ENCODE results near the gene OTOP1.
"Not testable (repeated sequence)": the region's sequence is repeated elsewhere in the genome, so short reads cannot be mapped to it uniquely, and the experiment has no call there.

Gene OTOP1

DNA sequence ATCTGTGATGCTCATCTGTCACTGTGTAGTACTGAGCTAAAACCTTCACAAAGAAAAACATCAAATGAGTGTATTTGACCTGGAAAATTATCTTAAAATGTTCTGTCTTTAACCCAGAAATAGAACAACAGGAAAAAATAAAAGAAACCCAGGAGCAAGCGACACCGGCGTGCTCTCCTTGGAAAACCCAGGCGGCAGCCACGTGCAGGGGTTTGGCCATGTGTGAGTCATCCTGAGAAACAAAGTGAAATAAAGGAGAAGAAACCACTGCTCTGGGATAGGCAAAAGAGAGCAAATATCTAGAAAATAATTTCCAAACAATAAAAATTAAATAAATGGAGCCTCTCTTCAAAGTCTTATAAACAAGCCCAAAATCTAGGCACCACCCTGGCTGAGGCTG is 41.3 kb upstream of the OTOP1 start:
- Histone ChIP-seq H3K4me3 (ENCODE audit: insufficient read length, low read depth) (no peak overlapping the region), H3K9ac (ENCODE audit: insufficient read length, low read depth) (no peak overlapping the region), H3K4me1 (ENCODE audit: insufficient read depth, insufficient read length) (no peaks in the 10 kb centered on the region), H3K27me3 (ENCODE audit: insufficient read depth, insufficient read length) (no peaks in the 10 kb centered on the region), H3K36me3 (ENCODE audit: insufficient read depth, insufficient read length, low read length) (peaks cover 58% of the 10 kb centered on the region), H3K9me3 (ENCODE audit: insufficient read depth, low read length) (peaks cover 8% of the 10 kb centered on the region; the same call in 1 of the 2 replicates)
- TF ChIP-seq ZNF274 (IDR thresholded peaks at IDR 0.05; ENCODE audit: low read depth, low read length) (no peak), YY1 (IDR thresholded peaks at IDR 0.05; ENCODE audit: insufficient read depth, insufficient read length) (no peak), SUZ12 (IDR thresholded peaks at IDR 0.05; ENCODE audit: extremely low read depth, insufficient read depth, insufficient read length) (no peak)
- DNase-seq (ENCODE audit: low read depth, low spot score), result no peak

DNA sequence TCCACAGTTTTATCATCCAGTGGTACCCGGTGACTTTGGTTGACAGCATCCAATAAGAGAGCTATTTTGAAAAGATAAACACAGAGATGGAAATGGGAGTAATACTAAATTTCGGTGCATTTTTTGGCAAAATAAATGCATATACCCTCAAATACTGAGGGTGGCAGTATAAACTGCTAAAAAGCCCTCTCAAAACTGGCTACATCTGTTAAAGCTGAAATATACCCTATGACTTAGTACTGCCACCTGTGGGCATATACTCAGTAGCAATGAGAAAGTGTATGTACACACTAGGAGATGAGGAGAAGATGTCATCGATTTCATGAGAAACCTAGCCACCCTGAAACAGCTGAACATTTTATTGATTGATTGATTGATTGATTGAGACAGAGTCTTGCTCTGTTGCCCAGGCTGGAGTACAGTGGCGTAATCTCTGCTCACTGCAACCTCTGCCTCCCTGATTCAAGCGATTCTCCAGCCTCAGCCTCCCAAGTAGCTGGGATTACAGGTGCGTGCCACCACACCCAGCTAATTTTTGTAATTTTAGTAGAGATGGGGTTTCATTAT is 33.5 kb upstream of the OTOP1 start:
- no peak for TF ChIP-seq ZNF274 (IDR thresholded peaks at IDR 0.05; ENCODE audit: low read depth, low read length)
- TF ChIP-seq YY1 (IDR thresholded peaks at IDR 0.05; ENCODE audit: insufficient read depth, insufficient read length), result no peak
- TF ChIP-seq SUZ12 (IDR thresholded peaks at IDR 0.05; ENCODE audit: extremely low read depth, insufficient read depth, insufficient read length), result no peak

DNA sequence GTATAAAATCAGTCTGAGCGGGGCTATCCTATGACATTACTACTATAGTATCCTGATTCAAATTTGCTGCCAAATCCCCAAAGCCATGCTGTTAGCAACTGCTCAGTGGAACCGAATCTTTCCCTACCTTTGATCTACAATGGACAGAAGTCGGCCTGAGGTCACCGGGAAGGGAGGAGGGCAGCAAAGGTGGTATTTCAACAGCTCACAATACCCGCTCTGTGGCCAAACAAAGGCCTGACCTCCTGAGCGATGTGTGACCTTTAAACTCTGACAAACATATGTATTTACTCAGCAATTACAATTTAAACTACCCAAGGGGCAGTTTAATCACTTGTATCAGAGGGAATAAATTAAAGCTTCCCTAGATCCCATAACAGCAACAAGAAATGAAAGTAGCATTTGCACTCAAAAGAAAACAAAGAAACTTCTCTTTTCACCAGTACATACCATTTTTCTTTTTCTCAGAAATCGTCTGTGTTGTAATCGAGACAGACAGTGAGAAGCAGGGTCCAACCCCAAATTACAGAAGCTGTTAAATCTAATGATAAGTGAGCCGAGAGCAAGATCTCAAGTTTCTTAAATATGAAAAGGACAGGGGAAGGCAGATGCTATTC is 32.9 kb upstream of the OTOP1 start:
- DNase-seq (ENCODE audit: low read depth, low spot score), result no peak
- Histone ChIP-seq H3K9me3 (ENCODE audit: insufficient read depth, low read length) (no peaks in the 10 kb centered on the region), H3K4me3 (ENCODE audit: insufficient read length, low read depth) (no peak overlapping the region), H3K36me3 (ENCODE audit: insufficient read depth, insufficient read length, low read length) (no peaks in the 10 kb centered on the region), H3K9ac (ENCODE audit: insufficient read length, low read depth) (peak overlapping the region; percentile 3), H3K27me3 (ENCODE audit: insufficient read depth, insufficient read length) (no peaks in the 10 kb centered on the region), H3K4me1 (ENCODE audit: insufficient read depth, insufficient read length) (peaks cover 9% of the 10 kb centered on the region)
- no peak for TF ChIP-seq YY1 (IDR thresholded peaks at IDR 0.05; ENCODE audit: insufficient read depth, insufficient read length)
- TF ChIP-seq ZNF274 (IDR thresholded peaks at IDR 0.05; ENCODE audit: low read depth, low read length), result no peak
- TF ChIP-seq SUZ12 (IDR thresholded peaks at IDR 0.05; ENCODE audit: extremely low read depth, insufficient read depth, insufficient read length), result no peak

More for the DNA sequence above, 33.5 kb upstream of the OTOP1 start:
- no peak for DNase-seq (ENCODE audit: low read depth, low spot score)
- Histone ChIP-seq H3K36me3 (ENCODE audit: insufficient read depth, insufficient read length, low read length) (no peaks in the 10 kb centered on the region), H3K4me1 (ENCODE audit: insufficient read depth, insufficient read length) (peaks cover 9% of the 10 kb centered on the region), H3K27me3 (ENCODE audit: insufficient read depth, insufficient read length) (no peaks in the 10 kb centered on the region), H3K9me3 (ENCODE audit: insufficient read depth, low read length) (no peaks in the 10 kb centered on the region), H3K9ac (ENCODE audit: insufficient read length, low read depth) (no peak overlapping the region), H3K4me3 (ENCODE audit: insufficient read length, low read depth) (no peak overlapping the region)

- not testable (repeated sequence) for H3K9ac ChIP-seq (ENCODE audit: insufficient read length, low read depth); H3K27me3 ChIP-seq (ENCODE audit: insufficient read depth, insufficient read length)
Measured at GRCh38 chr4:4257705-4258104, 31.0 kb upstream of the OTOP1 start.

GRCh38 chr4:4256799-4257198 is 30.1 kb upstream of the OTOP1 start:
- H3K9me3 ChIP-seq (ENCODE audit: insufficient read depth, low read length), result no peaks in the 10 kb centered on the region
- H3K36me3 ChIP-seq (ENCODE audit: insufficient read depth, insufficient read length, low read length), result no peaks in the 10 kb centered on the region
- DNase-seq (ENCODE audit: low read depth, low spot score), result no peak
- H3K4me1 ChIP-seq (ENCODE audit: insufficient read depth, insufficient read length), result peaks cover 9% of the 10 kb centered on the region
- H3K9ac ChIP-seq (ENCODE audit: insufficient read length, low read depth), result no peak overlapping the region
- H3K27me3 ChIP-seq (ENCODE audit: insufficient read depth, insufficient read length), result no peaks in the 10 kb centered on the region
- H3K4me3 ChIP-seq (ENCODE audit: insufficient read length, low read depth), result no peak overlapping the region
- TF ChIP-seq ZNF274 (IDR thresholded peaks at IDR 0.05; ENCODE audit: low read depth, low read length) (no peak), SUZ12 (IDR thresholded peaks at IDR 0.05; ENCODE audit: extremely low read depth, insufficient read depth, insufficient read length) (no peak), YY1 (IDR thresholded peaks at IDR 0.05; ENCODE audit: insufficient read depth, insufficient read length) (no peak)

More at GRCh38 chr4:4257705-4258104, 31.0 kb upstream of the OTOP1 start:
- H3K9me3 ChIP-seq (ENCODE audit: insufficient read depth, low read length); H3K36me3 ChIP-seq (ENCODE audit: insufficient read depth, insufficient read length, low read length); H3K4me1 ChIP-seq (ENCODE audit: insufficient read depth, insufficient read length); H3K4me3 ChIP-seq (ENCODE audit: insufficient read length, low read depth); DNase-seq (ENCODE audit: low read depth, low spot score): not testable (repeated sequence)

DNA sequence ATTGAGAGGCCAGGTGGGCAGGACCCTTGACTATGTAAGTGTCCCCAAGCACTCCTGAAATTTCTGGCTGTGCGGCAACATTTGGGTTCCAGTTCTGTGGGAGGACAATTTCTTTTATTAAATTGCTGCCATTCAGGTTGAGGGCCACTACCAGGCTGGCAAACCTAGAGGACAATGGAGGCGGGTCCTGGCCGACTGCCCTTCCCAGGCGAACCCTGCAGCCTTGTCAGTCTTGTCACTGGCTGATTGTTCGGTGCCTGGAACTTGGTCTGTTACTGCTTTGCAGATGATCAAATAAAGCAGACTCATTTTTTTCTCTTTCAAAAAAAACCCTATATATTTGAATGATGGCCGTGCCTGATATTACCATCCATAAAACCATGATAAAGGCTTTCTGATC is 27.9 kb upstream of the OTOP1 start:
- DNase-seq (ENCODE audit: low read depth, low spot score), result no peak
- no peaks in the 10 kb centered on the region for H3K27me3 ChIP-seq (ENCODE audit: insufficient read depth, insufficient read length)
- peaks cover 9% of the 10 kb centered on the region for H3K4me1 ChIP-seq (ENCODE audit: insufficient read depth, insufficient read length)
- no peaks in the 10 kb centered on the region for H3K9me3 ChIP-seq (ENCODE audit: insufficient read depth, low read length)
- TF ChIP-seq YY1 (IDR thresholded peaks at IDR 0.05; ENCODE audit: insufficient read depth, insufficient read length) (no peak), ZNF274 (IDR thresholded peaks at IDR 0.05; ENCODE audit: low read depth, low read length) (no peak), SUZ12 (IDR thresholded peaks at IDR 0.05; ENCODE audit: extremely low read depth, insufficient read depth, insufficient read length) (no peak)
- no peak overlapping the region for H3K4me3 ChIP-seq (ENCODE audit: insufficient read length, low read depth)
- no peaks in the 10 kb centered on the region for H3K36me3 ChIP-seq (ENCODE audit: insufficient read depth, insufficient read length, low read length)
- no peak overlapping the region for H3K9ac ChIP-seq (ENCODE audit: insufficient read length, low read depth)

DNA sequence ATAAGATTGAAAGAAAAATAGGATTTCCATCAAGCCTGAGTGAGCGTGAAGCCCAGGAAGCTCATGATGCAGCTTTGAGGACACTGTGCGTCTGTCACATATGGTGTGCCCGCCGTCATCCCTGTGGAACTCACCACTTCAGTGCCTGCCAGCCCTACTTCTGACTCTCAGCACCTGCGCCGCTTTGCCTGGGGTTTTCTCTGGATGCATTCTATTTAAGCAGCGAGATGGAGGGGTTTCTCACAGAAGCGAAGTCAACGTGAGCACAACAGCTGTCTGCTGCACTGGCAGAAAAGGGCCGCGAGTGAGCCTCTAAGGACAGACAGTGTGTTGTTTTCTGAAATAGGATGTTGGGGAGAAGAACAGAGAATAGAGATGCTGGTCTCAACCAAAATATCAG is 27.5 kb upstream of the OTOP1 start:
- TF ChIP-seq YY1 (IDR thresholded peaks at IDR 0.05; ENCODE audit: insufficient read depth, insufficient read length) (no peak), SUZ12 (IDR thresholded peaks at IDR 0.05; ENCODE audit: extremely low read depth, insufficient read depth, insufficient read length) (no peak), ZNF274 (IDR thresholded peaks at IDR 0.05; ENCODE audit: low read depth, low read length) (no peak)
- no peak overlapping the region for H3K4me3 ChIP-seq (ENCODE audit: insufficient read length, low read depth)
- peaks cover 8% of the 10 kb centered on the region for H3K4me1 ChIP-seq (ENCODE audit: insufficient read depth, insufficient read length)
- H3K9me3 ChIP-seq (ENCODE audit: insufficient read depth, low read length), result no peaks in the 10 kb centered on the region
- no peaks in the 10 kb centered on the region for H3K27me3 ChIP-seq (ENCODE audit: insufficient read depth, insufficient read length)
- no peak overlapping the region for H3K9ac ChIP-seq (ENCODE audit: insufficient read length, low read depth)
- no peak for DNase-seq (ENCODE audit: low read depth, low spot score)
- H3K36me3 ChIP-seq (ENCODE audit: insufficient read depth, insufficient read length, low read length), result no peaks in the 10 kb centered on the region
